Effector CD8-positive, alpha-beta T cell (primary cell): ENCODE measurements around the gene SMYD3.

Experiments used
- DNase-seq: peaks from one replicate; lab custom pipeline; 2025; lab: John Stamatoyannopoulos, UW
- total RNA-seq, 4 experiments: gene quantifications; one replicate each; lab custom pipeline; 2026; lab: John Stamatoyannopoulos, UW

SMYD3 gene
- 13.4 to 19.3 (median 15.4) reads per million in 4 experiments for total RNA-seq

GRCh38 chr1:246506674-246507481 lies at the start of gene SMYD3:
Gene SMYD3 (minus strand): TSS chr1:246507279.
- peak; percentile 81 for DNase-seq

GRCh38 chr1:246554201-246554600 lies 47.1 kb upstream of the SMYD3 start:
- no peak for DNase-seq

GRCh38 chr1:246552110-246552509 lies 45.0 kb upstream of the SMYD3 start:
- DNase-seq = no peak

GRCh38 chr1:246550402-246550801 lies 43.3 kb upstream of the SMYD3 start:
- DNase-seq = no peak

GRCh38 chr1:246549665-246550064 lies 42.6 kb upstream of the SMYD3 start:
- DNase-seq = no peak

GRCh38 chr1:246544001-246544400 lies 36.9 kb upstream of the SMYD3 start:
- no peak for DNase-seq

- no peak for DNase-seq
These were observed 33.8 kb upstream of the SMYD3 start for GRCh38 chr1:246540738-246541491.

- DNase-seq = no peak
These were observed 30.8 kb upstream of the SMYD3 start for GRCh38 chr1:246537887-246538286.

GRCh38 chr1:246537441-246537840 lies 30.4 kb upstream of the SMYD3 start:
- no peak for DNase-seq

- DNase-seq = no peak
These were observed 27.0 kb upstream of the SMYD3 start for GRCh38 chr1:246534114-246534513.

- no peak for DNase-seq
These were observed 26.4 kb upstream of the SMYD3 start for GRCh38 chr1:246533371-246533905.

- no peak for DNase-seq
These were observed 25.4 kb upstream of the SMYD3 start for GRCh38 chr1:246532519-246532918.

- DNase-seq = no peak
These were observed 23.4 kb upstream of the SMYD3 start for GRCh38 chr1:246530482-246530881.

GRCh38 chr1:246528933-246529731 lies 22.1 kb upstream of the SMYD3 start:
- DNase-seq = no peak

- DNase-seq = no peak
These were observed 20.5 kb upstream of the SMYD3 start for GRCh38 chr1:246527402-246528088.

- DNase-seq = no peak
These were observed 19.8 kb upstream of the SMYD3 start for GRCh38 chr1:246526915-246527314.

- DNase-seq = no peak
These were observed 19.3 kb upstream of the SMYD3 start for GRCh38 chr1:246526380-246526779.

- no peak for DNase-seq
These were observed 12.4 kb upstream of the SMYD3 start for GRCh38 chr1:246519514-246519913.

GRCh38 chr1:246518456-246519205 lies 11.6 kb upstream of the SMYD3 start:
- DNase-seq = no peak

GRCh38 chr1:246517391-246517790 lies 10.3 kb upstream of the SMYD3 start:
- DNase-seq = no peak

- no peak for DNase-seq
These were observed 9.0 kb upstream of the SMYD3 start for GRCh38 chr1:246516126-246516525.
